ENCODE data around the gene SPPL2B.
"Not testable (repeated sequence)": the region's sequence is repeated elsewhere in the genome, so short reads cannot be mapped to it uniquely, and the experiment has no call there.

The SPPL2B gene

DNA sequence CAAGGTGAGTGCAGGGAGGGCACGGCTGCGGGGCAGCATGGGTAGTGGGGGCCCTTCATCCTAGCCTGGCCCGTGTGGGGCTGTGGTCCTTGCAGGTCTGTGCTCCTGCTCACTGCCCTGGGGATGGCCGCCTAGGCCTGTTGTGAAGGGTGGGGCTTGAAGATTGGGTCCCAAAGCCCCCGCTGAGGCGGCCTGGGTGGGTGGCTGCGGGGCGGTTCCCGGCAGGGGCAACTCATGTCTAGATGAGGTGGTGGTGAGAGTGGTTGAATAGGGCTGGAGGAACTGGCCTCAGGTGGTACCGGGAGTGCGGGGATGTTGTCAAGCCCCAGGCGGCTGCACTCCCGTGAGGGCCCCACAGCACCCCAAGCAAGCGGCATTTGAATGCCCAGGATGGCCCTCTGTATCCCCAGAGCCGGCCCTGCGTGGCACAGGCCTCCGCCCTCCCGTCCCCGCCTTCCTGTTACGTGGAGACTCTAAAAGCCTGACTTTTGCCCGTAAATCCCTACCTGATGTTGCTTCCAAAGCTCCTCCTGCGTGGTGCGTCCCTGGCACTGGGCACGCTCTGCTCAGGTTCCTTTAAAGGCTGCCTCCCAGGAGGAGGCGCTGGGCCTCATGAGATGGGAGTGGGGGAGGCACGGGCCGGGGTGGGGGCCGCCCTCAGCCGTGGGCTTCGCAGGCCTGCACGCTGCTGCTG lies 15.0 kb downstream of the SPPL2B start:
- Histone ChIP-seq H3K36me3 (peaks cover under 1 to 80% (median 61%) of the 10 kb centered on the region in 3 donors), H3K27ac (no peak overlapping the region), H3K9me3 (no peaks in the 10 kb centered on the region), H3K4me3 (no peak overlapping the region), H3K4me1 (no peaks in the 10 kb centered on the region), H3K27me3 (no peaks in the 10 kb centered on the region)
- intact Hi-C loops (cut with DNase I; ENCODE audit: low total_unique reads) = no loop called here
- no peak for TF ChIP-seq CTCF (IDR thresholded peaks at IDR 0.05)
- no peak for DNase-seq

DNA sequence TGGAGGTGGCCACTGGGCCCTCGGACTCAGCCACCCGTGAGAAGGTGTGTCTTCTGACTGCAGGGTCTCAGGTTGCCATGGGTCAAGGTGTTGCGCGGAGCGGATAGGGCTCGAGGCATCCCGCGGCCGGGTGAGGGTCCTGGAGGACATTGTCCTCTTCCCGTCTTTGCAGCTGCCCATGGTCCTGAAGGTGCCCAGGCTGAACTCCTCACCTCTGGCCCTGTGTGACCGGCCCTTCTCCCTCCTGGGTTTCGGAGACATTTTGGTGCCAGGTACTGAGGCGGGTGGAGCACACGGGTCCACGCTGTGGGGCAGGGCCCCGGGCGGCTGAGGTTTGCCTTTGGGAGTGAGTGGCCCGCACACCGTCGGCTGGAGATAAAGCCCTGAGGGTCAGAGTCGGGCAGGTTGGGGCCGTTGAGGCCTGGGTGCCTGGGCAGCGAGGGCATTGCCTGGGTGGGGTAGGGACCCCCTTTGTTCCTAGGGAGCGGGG lies 15.9 kb downstream of the SPPL2B start:
- intact Hi-C loops (cut with DNase I; ENCODE audit: low total_unique reads) = no loop called here
- DNase-seq = no peak
- Histone ChIP-seq H3K4me3 (no peak overlapping the region), H3K9me3 (no peaks in the 10 kb centered on the region), H3K27ac (no peak overlapping the region), H3K27me3 (no peaks in the 10 kb centered on the region), H3K36me3 (peaks cover 6 to 76% (median 61%) of the 10 kb centered on the region in 3 donors), H3K4me1 (no peaks in the 10 kb centered on the region)
- TF ChIP-seq CTCF (IDR thresholded peaks at IDR 0.05) = no peak

GRCh38 chr19:2345076-2345475 lies 16.6 kb downstream of the SPPL2B start:
- H3K4me3 ChIP-seq = no peak overlapping the region
- no peaks in the 10 kb centered on the region for H3K4me1 ChIP-seq
- TF ChIP-seq CTCF (IDR thresholded peaks at IDR 0.05) = no peak
- intact Hi-C loops (cut with DNase I; ENCODE audit: low total_unique reads) = no loop called here
- peaks cover 6 to 76% (median 54%) of the 10 kb centered on the region in 3 donors for H3K36me3 ChIP-seq
- no peak overlapping the region for H3K27ac ChIP-seq
- no peaks in the 10 kb centered on the region for H3K9me3 ChIP-seq
- no peaks in the 10 kb centered on the region for H3K27me3 ChIP-seq
- no peak for DNase-seq

- no peak overlapping the region for H3K4me3 ChIP-seq
- H3K4me1 ChIP-seq = no peaks in the 10 kb centered on the region
- TF ChIP-seq CTCF (IDR thresholded peaks at IDR 0.05) = no peak
- DNase-seq = no peak
- no peaks in the 10 kb centered on the region for H3K9me3 ChIP-seq
- intact Hi-C loops (cut with DNase I; ENCODE audit: low total_unique reads) = no loop called here
- no peak overlapping the region for H3K27ac ChIP-seq
- peaks cover 11 to 76% (median 53%) of the 10 kb centered on the region in 3 donors for H3K36me3 ChIP-seq
- no peaks in the 10 kb centered on the region for H3K27me3 ChIP-seq
Observed at GRCh38 chr19:2345794-2346663, 17.5 kb downstream of the SPPL2B start.

DNA sequence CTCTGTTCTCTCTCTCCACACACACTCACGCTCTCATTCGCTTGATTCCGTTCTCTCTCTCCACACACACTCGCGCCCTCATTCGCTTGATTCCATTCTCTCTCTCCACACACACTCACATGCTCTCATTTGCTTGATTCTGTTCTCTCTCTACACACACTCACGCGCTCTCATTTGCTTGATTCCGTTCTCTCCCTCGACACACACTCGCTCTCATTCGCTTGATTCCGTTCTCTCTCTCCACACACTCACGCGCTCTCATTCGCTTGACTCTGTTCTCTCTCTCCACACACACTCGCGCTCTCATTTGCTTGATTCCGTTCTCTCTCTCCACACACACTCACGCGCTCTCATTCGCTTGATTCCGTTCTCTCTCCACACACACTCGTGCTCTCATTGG lies 21.3 kb downstream of the SPPL2B start:
- H3K4me3 ChIP-seq; DNase-seq; H3K27me3 ChIP-seq; H3K9me3 ChIP-seq; H3K4me1 ChIP-seq; intact Hi-C loops (cut with DNase I; ENCODE audit: low total_unique reads); H3K27ac ChIP-seq: not testable (repeated sequence)
- peaks cover 16 to 81% (median 56%) of the 10 kb centered on the region in 3 donors for H3K36me3 ChIP-seq

DNA sequence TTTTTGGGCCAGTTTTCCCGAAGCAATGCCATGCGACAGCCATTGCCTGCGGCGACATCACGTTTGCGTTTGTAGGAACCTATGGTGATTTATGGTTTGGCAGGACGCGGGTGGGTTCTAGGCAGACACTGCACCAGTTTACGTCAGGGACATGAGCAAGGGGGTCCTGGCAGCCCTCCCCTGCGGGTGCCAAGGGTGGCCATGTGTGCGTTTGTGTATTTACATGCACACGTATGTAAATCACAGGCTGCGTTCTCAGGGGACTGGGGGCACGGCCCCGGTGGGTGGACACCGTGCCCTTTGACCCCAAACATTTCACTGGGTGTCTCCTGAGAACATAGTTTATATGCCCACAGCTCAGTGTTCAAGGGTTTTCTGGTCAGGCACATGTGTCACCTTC lies 22.2 kb downstream of the SPPL2B start:
- no peak for DNase-seq
- Histone ChIP-seq H3K36me3 (peaks cover 16 to 73% (median 51%) of the 10 kb centered on the region in 3 donors), H3K4me3 (no peak overlapping the region), H3K9me3 (no peaks in the 10 kb centered on the region), H3K27me3 (no peaks in the 10 kb centered on the region), H3K27ac (no peak overlapping the region), H3K4me1 (no peaks in the 10 kb centered on the region)
- intact Hi-C loops (cut with DNase I; ENCODE audit: low total_unique reads) = no loop called here
- no peak for TF ChIP-seq CTCF (IDR thresholded peaks at IDR 0.05)

Measured in tibial artery (tissue), 4 donors.